ENCODE results near the gene SMARCA4.
"Not testable (repeated sequence)": the region's sequence is repeated elsewhere in the genome, so short reads cannot be mapped to it uniquely, and the experiment has no call there.

The SMARCA4 gene

GRCh38 chr19:11078893-11079292 lies 118.1 kb downstream of the SMARCA4 start:
- no peak for DNase-seq

GRCh38 chr19:11079999-11080398 lies 119.2 kb downstream of the SMARCA4 start:
- DNase-seq, result no peak

- DNase-seq, result no peak
Measured at GRCh38 chr19:11087870-11088505, 127.2 kb downstream of the SMARCA4 start.

GRCh38 chr19:11088506-11089253 lies 127.8 kb downstream of the SMARCA4 start:
- DNase-seq, result peak; percentile 34

GRCh38 chr19:11089254-11090013 lies 128.6 kb downstream of the SMARCA4 start, which contains the start of gene LDLR:
Gene LDLR, plus strand, starts transcription at chr19:11089463. Its CDS starts 86 bp downstream, at chr19:11089549.
- peak; percentile 95 for DNase-seq

GRCh38 chr19:11090014-11090263 lies 129.1 kb downstream of the SMARCA4 start:
- DNase-seq, result not testable (repeated sequence)

- peak; percentile 99 for DNase-seq
Measured at GRCh38 chr19:11090264-11090996, 129.6 kb downstream of the SMARCA4 start.

GRCh38 chr19:11090997-11091702 lies 130.3 kb downstream of the SMARCA4 start:
- DNase-seq, result no peak

GRCh38 chr19:11091703-11092153 lies 130.9 kb downstream of the SMARCA4 start:
- peak; percentile 72 for DNase-seq

- peak; percentile 81 for DNase-seq
Measured at GRCh38 chr19:11092181-11092538, 131.3 kb downstream of the SMARCA4 start.

GRCh38 chr19:11093689-11094238 lies 132.9 kb downstream of the SMARCA4 start:
- DNase-seq, result no peak

- DNase-seq, result no peak
Measured at GRCh38 chr19:11094520-11094894, 133.7 kb downstream of the SMARCA4 start.

GRCh38 chr19:11096210-11096841 lies 135.5 kb downstream of the SMARCA4 start:
- DNase-seq, result peak; percentile 74

GRCh38 chr19:11097367-11097766 lies 136.5 kb downstream of the SMARCA4 start:
- DNase-seq, result not testable (repeated sequence)

GRCh38 chr19:11098327-11098726 lies 137.5 kb downstream of the SMARCA4 start:
- DNase-seq, result no peak

- DNase-seq, result no peak
Measured at GRCh38 chr19:11098861-11099260, 138.0 kb downstream of the SMARCA4 start.

GRCh38 chr19:11100049-11100448 lies 139.2 kb downstream of the SMARCA4 start:
- no peak for DNase-seq

GRCh38 chr19:11101057-11101456 lies 140.2 kb downstream of the SMARCA4 start:
- DNase-seq, result no peak

- no peak for DNase-seq
Measured at GRCh38 chr19:11102944-11103343, 142.1 kb downstream of the SMARCA4 start.

GRCh38 chr19:11103667-11104066 lies 142.8 kb downstream of the SMARCA4 start:
- not testable (repeated sequence) for DNase-seq

- DNase-seq, result no peak
Measured at GRCh38 chr19:11105014-11105636, 144.3 kb downstream of the SMARCA4 start.
